NT2/D1 (cell line): ENCODE measurements around the gene PTPN1.

Experiments used
- SUZ12 ChIP-seq: IDR thresholded peaks from 2 replicates; pipeline ENCODE4 v1.6.1; 2011; ENCODE audit not compliant: insufficient read length, insufficient read depth; ENCODE audit errors: extremely low read depth
- YY1 ChIP-seq: IDR thresholded peaks from 2 replicates; pipeline ENCODE4 v1.6.1; 2011; ENCODE audit not compliant: insufficient read length, insufficient read depth
- ZNF274 ChIP-seq: IDR thresholded peaks from 2 replicates; pipeline ENCODE4 v1.6.1; 2011; ENCODE audit warnings: mild to moderate bottlenecking, low read depth, low read length

DNA sequence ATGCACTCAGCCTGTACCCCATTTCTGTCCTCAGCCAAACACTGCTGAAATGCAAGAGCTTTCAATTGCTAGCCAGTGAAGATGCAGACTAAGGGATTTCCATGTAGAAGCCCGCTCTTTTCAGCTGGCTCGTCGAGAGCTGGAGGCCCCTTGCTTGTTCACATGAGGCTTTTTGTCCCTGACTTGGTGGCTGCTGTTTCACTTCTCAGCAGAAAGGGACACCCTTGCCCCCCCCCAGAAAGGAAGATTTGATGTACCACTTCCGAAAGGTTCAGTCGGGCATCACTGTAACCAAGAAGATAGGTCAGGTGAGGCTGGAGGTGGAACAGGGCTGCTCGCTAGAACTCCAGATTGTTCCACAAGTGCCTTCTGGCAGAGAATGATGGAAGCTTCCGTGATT lies 23.3 kb downstream of the PTPN1 start:
- no peak for TF ChIP-seq ZNF274
- TF ChIP-seq YY1, result no peak
- no peak for TF ChIP-seq SUZ12
